ENCODE measurements around the gene BGLAP. TPM values are rescaled to one million over a fixed set of nuclear protein-coding genes. Genes with fewer than 3 reads are reported as not detected.

BGLAP gene
- total RNA-seq, result 0.82 TPM in 1 of 3 replicates, not detected in the others
- long read RNA-seq, result 0 reads

GRCh38 chr1:156241926-156242325 is at the start of gene BGLAP:
BGLAP (plus strand) TSS chr1:156242184; CDS start chr1:156242232, 48 bp downstream.
- no peak for TF ChIP-seq CTCF (IDR thresholded peaks at IDR 0.05)
- no peak for DNase-seq (ENCODE audit: low spot score)
- Mint-ChIP-seq H3K9me3 (ENCODE audit: low read depth) (no peaks in the 10 kb centered on the region), H3K27me3 (ENCODE audit: low read depth) (no peaks in the 10 kb centered on the region), H3K36me3 (ENCODE audit: low read depth) (peaks cover 7% of the 10 kb centered on the region), H3K27ac (ENCODE audit: unreplicated experiment) (no peak within 1 kb of the TSS), H3K4me1 (ENCODE audit: low read depth) (peaks cover 13% of the 10 kb centered on the region), H3K4me3 (ENCODE audit: unreplicated experiment) (no peak within 1 kb of the TSS)

GRCh38 chr1:156193208-156193487 is 48.8 kb upstream of the BGLAP start:
- H3K27me3 Mint-ChIP-seq (ENCODE audit: low read depth), result no peaks in the 10 kb centered on the region
- peaks cover 1% of the 10 kb centered on the region for H3K36me3 Mint-ChIP-seq (ENCODE audit: low read depth)
- TF ChIP-seq CTCF (IDR thresholded peaks at IDR 0.05), result no peak
- peak overlapping the region; percentile 100 for H3K4me3 Mint-ChIP-seq (ENCODE audit: unreplicated experiment)
- DNase-seq (ENCODE audit: low spot score), result no peak
- H3K9me3 Mint-ChIP-seq (ENCODE audit: low read depth), result no peaks in the 10 kb centered on the region
- peak overlapping the region; percentile 96 for H3K27ac Mint-ChIP-seq (ENCODE audit: unreplicated experiment)
- H3K4me1 Mint-ChIP-seq (ENCODE audit: low read depth), result peaks cover 23% of the 10 kb centered on the region

- peaks cover 1% of the 10 kb centered on the region for H3K36me3 Mint-ChIP-seq (ENCODE audit: low read depth)
- peak; percentile 78 for TF ChIP-seq CTCF (IDR thresholded peaks at IDR 0.05)
- H3K9me3 Mint-ChIP-seq (ENCODE audit: low read depth), result no peaks in the 10 kb centered on the region
- DNase-seq (ENCODE audit: low spot score), result peak; percentile 95
- H3K27ac Mint-ChIP-seq (ENCODE audit: unreplicated experiment), result peak within 1 kb of the TSS; percentile 96
- H3K4me1 Mint-ChIP-seq (ENCODE audit: low read depth), result peaks cover 23% of the 10 kb centered on the region
- H3K27me3 Mint-ChIP-seq (ENCODE audit: low read depth), result no peaks in the 10 kb centered on the region
- peak within 1 kb of the TSS; percentile 100 for H3K4me3 Mint-ChIP-seq (ENCODE audit: unreplicated experiment)
These were observed 48.3 kb upstream of the BGLAP start, which contains the start of gene SLC25A44 for GRCh38 chr1:156193488-156194299. SLC25A44 (plus strand) TSS chr1:156194104; CDS start chr1:156199848, 5,744 bp downstream.

GRCh38 chr1:156194300-156194652 is 47.7 kb upstream of the BGLAP start:
- Mint-ChIP-seq H3K27me3 (ENCODE audit: low read depth) (no peaks in the 10 kb centered on the region), H3K4me3 (ENCODE audit: unreplicated experiment) (peak overlapping the region; percentile 100), H3K36me3 (ENCODE audit: low read depth) (peaks cover 2% of the 10 kb centered on the region), H3K27ac (ENCODE audit: unreplicated experiment) (peak overlapping the region; percentile 96), H3K4me1 (ENCODE audit: low read depth) (peaks cover 23% of the 10 kb centered on the region), H3K9me3 (ENCODE audit: low read depth) (no peaks in the 10 kb centered on the region)
- no peak for DNase-seq (ENCODE audit: low spot score)
- no peak for TF ChIP-seq CTCF (IDR thresholded peaks at IDR 0.05)

GRCh38 chr1:156195853-156196252 is 46.1 kb upstream of the BGLAP start:
- no peak overlapping the region for H3K27ac Mint-ChIP-seq (ENCODE audit: unreplicated experiment)
- DNase-seq (ENCODE audit: low spot score), result no peak
- TF ChIP-seq CTCF (IDR thresholded peaks at IDR 0.05), result no peak
- H3K4me3 Mint-ChIP-seq (ENCODE audit: unreplicated experiment), result no peak overlapping the region
- no peaks in the 10 kb centered on the region for H3K27me3 Mint-ChIP-seq (ENCODE audit: low read depth)
- H3K9me3 Mint-ChIP-seq (ENCODE audit: low read depth), result no peaks in the 10 kb centered on the region
- H3K4me1 Mint-ChIP-seq (ENCODE audit: low read depth), result peaks cover 23% of the 10 kb centered on the region
- H3K36me3 Mint-ChIP-seq (ENCODE audit: low read depth), result peaks cover 11% of the 10 kb centered on the region

Data from chondrocyte (in vitro differentiated cells).